Activated effector memory CD4-positive, alpha-beta T cell treated with anti-CD3 and anti-CD28 coated beads, Interleukin-2, amount 50 U/mL, for 16 hours (primary cell): ENCODE measurements around the gene TBC1D8.
A peak's percentile ranks its signal among the peaks of the same experiment; 100 is the strongest.
"Not testable (repeated sequence)": the region's sequence is repeated elsewhere in the genome, so short reads cannot be mapped to it uniquely, and the experiment has no call there.

Experiments used
- DNase-seq: peaks from one replicate; pipeline ENCODE4 v3.0.0-alpha.2; 2020

Gene TBC1D8

GRCh38 chr2:101151146-101151858, at the start of gene TBC1D8:
Gene TBC1D8 (minus strand): TSS chr2:101151382. CDS start chr2:101151253, 129 bp downstream.
- DNase-seq = peak; percentile 87

- no peak for DNase-seq
These were observed 49.5 kb upstream of the TBC1D8 start for GRCh38 chr2:101200676-101201075.

- no peak for DNase-seq
These were observed 48.1 kb upstream of the TBC1D8 start for GRCh38 chr2:101199251-101199791.

GRCh38 chr2:101197814-101198213, 46.6 kb upstream of the TBC1D8 start:
- no peak for DNase-seq

GRCh38 chr2:101197215-101197745, 46.1 kb upstream of the TBC1D8 start:
- DNase-seq = no peak

GRCh38 chr2:101195871-101196661, 44.9 kb upstream of the TBC1D8 start:
- no peak for DNase-seq

- no peak for DNase-seq
These were observed 41.9 kb upstream of the TBC1D8 start for GRCh38 chr2:101193033-101193626.

GRCh38 chr2:101190747-101191516, 39.8 kb upstream of the TBC1D8 start:
- no peak for DNase-seq

- no peak for DNase-seq
These were observed 37.7 kb upstream of the TBC1D8 start for GRCh38 chr2:101188683-101189405.

GRCh38 chr2:101187131-101187530, 35.9 kb upstream of the TBC1D8 start:
- DNase-seq = no peak

- DNase-seq = no peak
These were observed 34.5 kb upstream of the TBC1D8 start for GRCh38 chr2:101185656-101186055.

GRCh38 chr2:101185085-101185484, 33.9 kb upstream of the TBC1D8 start:
- DNase-seq = no peak

GRCh38 chr2:101179982-101180381, 28.8 kb upstream of the TBC1D8 start:
- no peak for DNase-seq

GRCh38 chr2:101176803-101177202, 25.6 kb upstream of the TBC1D8 start:
- DNase-seq = no peak

GRCh38 chr2:101175991-101176390, 24.8 kb upstream of the TBC1D8 start:
- DNase-seq = no peak

GRCh38 chr2:101173707-101174295, 22.6 kb upstream of the TBC1D8 start:
- DNase-seq = no peak

- not testable (repeated sequence) for DNase-seq
These were observed 18.6 kb upstream of the TBC1D8 start for GRCh38 chr2:101169822-101170221.

- no peak for DNase-seq
These were observed 17.5 kb upstream of the TBC1D8 start for GRCh38 chr2:101168706-101169105.

- not testable (repeated sequence) for DNase-seq
These were observed 16.4 kb upstream of the TBC1D8 start for GRCh38 chr2:101167532-101167931.

- DNase-seq = no peak
These were observed 12.8 kb upstream of the TBC1D8 start for GRCh38 chr2:101164021-101164420.
